Stimulated activated CD8-positive, alpha-beta memory T cell treated with anti-CD3 and anti-CD28 coated beads, Interleukin-12 subunit alpha, Interleukin-12 subunit beta, amount 100 ng/mL, for 1 hour (primary cell): ENCODE results near the gene PABPN1L.

Experiments used
- DNase-seq: peaks from one replicate; pipeline ENCODE4 v3.0.0-alpha.2; 2020; ENCODE audit warnings: low read depth

The PABPN1L gene

DNA sequence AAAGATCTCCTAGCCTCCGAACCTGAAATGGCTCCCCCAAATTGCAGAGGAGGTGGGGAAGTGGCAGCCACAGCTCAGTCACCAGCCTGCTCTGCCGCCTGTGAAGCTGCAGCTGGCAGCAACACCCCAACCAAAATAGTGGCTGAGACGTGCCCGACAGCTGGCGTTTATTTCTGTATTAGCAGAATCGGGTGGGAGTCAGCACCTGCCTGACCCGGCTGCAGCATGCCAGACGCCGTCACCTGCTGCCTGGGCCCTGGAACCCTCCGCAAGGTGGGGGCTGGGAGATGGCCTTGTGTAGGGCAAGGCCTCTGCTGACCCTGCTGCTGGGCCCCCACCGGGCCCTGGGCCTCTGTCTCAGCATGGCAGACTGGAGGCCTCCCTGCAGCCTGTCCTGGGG, 17.5 kb upstream of the PABPN1L start:
- DNase-seq, result no peak

DNA sequence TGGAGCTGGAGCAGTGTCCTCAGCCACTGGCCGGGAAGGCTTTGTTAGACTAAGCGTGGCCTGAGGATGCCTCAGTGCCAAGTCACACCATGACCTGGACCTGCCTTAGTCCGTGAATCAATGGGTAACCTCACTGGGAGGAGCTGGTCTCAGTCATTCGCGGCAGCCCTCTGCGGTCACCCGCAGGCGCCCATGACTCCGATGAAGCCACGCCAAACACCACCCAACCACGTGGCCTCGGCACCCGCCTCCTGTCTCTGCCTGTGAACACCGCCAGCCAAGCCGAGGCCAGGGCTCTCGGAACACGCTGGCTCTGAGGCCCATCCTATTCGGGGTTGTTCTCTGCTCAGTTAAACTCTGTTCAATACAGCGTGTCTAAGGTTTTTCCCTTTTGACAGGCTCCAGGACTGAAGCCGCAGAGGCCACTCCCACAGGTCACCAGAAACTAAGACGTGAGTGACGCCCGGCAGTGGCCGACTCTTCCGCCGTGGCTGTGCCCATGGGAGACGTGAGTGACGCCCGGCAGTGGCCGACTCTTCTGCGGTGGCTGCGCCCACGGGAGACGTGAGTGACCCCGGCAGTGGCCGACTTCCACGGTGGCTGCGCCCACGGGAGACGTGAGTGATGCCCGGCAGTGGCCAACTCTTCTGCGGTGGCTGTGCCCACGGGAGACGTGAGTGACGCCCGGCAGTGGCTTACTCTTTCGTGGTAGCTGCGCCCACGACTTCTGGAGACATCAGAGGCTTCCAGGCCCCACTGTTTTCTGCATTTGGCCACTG, 16.8 kb upstream of the PABPN1L start:
- no peak for DNase-seq

DNA sequence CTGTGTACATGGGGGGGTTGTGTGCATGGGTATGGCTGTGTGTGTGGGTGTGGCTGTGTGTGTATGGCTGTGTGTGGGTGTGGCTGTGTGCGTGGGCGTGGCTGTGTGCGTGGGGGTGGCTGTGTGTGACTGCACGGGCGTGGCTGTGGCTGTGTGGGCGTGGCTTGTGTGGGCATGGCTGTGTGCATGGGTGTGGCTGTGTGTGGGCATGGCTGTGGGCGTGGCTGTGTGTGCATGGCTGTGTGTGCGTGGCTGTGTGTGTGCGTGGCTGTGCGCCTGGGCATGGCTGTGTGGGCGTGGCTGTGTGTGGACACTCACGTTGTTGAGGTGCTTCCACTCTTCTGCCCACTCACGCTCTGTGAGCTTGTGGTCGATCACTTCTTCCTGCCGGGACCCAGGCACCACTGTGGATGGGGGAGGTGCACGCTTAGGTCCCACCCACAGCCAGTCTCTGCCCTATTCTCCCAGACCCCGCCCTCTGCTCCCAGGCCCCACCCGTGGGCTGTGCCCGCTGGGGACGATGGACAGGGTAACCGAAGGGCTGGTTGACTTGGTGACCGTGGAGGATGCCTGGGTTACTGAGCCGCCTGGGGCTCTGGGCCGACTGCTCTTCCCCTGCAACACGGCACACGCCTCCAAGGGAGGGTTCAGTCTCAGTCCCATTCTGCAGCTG, 16.0 kb upstream of the PABPN1L start:
- no peak for DNase-seq

DNA sequence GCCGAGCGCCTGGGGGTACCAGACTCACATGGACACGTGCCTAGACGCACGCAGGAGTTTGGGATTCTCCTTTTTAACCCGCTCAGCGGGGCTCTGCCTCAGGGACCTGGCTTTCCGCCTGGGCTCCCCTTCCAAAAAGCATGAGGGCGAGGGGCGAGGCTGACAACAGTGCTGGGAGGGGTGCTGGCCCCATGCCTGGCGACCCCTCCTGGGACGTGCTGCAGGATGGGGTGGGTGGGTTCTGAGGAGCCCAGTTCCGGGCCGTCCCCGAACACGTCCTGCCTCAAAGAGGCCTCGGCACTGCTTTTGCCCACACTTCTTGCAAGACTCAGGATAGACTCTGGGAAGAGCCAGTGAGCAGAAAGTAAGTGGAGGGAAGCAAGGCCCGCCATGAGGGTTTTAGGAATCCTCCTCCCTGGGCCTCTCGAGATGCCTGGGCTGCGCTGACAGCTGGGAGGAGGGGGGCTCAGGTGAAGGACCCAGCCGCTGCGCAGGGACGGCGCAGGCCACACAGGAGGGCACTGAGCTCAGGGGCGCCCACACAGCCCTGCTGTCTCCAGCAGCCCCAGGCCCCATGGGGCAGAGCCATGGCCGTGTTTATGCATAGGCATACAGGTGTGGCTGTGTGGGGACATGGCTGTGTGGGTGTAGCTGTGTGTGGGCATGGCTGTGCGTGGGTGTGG, 15.4 kb upstream of the PABPN1L start:
- DNase-seq, result no peak

DNA sequence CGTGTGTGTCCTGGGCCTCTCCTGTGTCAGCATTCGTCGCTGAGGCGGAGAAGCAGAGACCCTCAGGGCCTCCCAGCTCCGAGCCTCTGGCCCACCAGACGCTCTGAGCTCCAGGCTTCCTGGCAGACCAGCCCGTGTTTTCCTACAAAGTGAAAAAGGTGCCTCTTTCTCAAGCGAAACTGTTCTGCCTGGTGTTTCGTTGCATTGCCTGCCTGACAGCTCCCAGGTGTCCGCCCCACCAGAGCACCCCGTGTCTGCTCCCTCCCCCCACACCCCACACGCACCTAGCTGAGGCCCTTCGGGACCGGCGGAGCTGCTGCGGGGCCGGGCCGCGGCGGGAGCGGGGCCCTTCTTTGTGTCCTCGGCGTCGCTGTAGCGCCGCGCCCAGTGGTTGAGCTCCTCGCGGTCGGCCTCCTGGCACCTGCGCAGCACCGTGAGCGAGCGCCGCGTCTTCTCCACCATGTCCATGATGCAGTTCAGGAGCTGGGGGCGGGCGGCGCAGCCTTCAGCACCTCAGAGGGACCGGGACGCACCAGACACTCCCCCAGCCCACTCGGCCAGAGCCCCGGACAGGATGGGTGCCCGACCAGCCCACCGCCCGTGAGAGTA, 14.7 kb upstream of the PABPN1L start:
- DNase-seq, result no peak

DNA sequence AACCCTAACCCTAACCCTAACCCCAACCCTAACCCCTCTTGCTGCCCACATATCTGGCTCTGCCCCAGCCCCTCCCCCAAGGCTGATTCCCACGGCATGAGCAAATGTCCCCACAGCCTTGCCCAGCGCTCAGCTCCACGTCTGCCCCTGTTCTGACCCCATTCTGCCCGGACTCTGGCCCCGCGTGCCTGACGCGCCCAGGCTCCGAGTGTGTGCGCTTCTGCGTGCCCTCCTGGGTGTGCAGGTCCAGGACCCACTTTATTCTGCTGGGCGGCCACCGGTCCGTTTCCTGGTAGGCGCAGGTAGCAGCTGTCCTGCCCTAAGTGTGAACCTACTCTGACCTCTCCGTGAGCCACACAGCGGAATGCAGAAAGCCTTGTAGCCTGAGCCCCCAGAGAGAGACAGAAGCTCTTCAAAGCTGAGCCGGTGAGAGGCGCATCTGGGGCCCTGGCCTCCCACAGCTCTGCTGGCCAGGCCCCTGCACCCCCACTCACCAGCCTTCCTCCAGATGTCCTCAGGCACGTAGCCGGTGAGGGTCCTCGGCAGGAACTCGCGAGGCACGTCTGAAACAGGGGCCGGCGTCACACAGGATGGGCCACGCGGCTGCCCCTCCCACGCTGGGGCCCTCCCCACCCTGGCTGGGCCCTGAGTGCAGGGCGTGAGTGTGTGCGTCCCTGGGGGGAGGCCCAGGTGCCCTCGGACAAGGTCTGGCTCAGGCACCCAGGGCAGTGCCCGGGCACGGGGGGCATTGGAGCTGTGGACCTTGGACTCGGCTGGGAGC, 14.0 kb upstream of the PABPN1L start:
- no peak for DNase-seq

DNA sequence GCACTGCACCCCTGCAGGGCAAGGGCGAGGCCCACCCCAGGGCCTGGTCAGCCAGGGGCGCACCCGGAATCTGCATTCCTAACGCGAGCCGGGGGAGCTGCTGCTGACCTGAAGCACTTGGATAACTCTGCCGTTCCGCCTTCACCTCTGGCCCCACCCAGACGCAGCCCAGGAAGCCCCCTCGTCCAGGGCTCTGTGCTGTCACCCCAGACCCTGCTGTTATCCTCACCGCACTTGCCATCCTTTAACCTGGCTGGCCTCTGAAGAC, 13.3 kb upstream of the PABPN1L start:
- DNase-seq, result no peak

DNA sequence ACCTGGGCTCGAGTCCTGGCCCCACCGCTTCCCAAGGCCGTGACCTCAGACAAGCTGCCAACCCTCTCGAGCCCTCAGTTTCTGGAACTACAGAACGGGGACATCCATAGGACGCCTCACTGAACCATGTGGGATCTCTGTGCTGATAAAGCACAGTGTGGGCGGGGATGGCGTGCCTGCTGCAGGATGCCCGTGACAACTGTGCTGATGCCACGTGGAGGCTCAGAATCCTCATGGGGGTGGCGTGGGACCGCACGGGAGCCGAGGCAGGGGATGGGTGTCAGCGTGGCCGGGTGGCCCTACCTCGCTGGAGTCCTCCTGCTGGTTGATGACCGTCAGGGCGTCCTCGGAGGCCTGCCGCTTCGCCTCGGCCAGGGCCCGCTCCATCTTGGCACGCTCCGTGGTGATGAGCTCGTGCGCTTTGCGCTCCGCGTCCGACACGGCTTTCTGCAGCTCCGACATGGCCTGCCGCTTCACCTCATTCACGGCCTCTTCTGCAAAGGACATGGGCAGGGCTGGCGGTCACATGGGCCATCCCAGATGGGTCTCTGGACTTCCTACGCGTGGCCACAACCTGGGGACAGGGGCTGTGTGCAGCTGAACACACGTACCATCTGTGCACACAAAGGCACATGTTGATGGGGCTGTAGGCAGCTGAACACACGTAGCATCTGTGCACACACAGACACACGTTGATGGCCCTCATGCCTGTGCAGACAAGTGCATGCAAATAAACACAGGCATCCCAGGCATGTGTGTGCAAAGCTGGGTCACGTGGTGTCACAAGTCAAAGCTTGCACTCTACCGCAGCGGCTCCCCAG, 12.7 kb upstream of the PABPN1L start:
- DNase-seq, result no peak

DNA sequence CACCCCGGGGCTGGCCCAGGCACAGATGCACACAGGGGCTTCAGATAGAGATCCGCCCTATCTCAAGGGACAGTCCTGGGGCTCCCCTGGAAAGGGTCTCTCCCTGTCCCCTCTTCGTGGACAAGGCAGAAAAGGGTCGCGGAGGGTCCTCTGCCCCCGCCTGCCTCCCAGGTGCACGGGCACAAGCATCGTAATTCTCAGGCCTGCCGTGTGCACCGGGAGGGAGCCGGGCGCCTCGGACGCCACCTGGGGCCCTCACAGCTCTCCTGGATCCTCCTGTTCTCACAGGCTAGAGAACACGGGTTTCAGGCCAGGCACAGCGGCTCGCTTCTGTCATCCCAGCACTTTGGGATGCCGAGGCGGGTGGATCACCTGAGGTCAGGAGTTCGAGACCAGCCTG, 11.9 kb upstream of the PABPN1L start:
- DNase-seq, result no peak

DNA sequence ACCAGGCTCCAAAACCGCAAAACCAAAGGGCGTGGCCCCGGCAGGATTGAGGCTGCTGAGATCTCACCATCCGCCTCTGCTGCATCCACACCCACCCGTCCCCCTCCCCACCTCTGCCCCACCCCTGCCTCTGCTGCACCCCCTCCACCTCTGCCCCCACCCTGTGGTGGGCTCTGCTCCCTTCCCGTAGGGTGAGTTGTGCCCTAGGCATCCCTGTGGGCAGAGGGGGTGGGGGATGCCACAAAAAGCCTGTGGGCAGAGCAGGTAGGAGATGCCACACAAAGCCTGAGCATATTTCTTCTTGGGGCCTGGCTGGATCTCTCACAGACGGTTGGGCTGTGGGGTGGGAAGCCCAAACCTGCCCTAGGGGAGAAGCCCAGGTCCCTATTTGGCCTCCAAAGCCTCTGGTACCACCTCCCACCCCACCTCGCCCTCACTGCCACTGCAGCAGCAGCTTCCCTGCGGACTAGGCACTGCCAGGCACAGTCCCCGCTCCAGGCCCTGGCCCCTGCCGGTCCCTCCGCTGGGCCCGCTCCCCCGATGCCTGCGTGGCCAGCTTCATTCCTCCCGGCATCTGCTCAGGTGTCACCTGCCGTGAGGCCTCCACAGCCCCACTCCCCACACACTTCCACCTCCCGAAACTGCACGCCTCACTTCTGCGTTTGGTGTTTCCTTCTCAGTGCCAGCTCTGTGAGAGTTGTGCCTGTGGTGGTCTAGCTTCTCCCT, 11.3 kb upstream of the PABPN1L start:
- no peak for DNase-seq

DNA sequence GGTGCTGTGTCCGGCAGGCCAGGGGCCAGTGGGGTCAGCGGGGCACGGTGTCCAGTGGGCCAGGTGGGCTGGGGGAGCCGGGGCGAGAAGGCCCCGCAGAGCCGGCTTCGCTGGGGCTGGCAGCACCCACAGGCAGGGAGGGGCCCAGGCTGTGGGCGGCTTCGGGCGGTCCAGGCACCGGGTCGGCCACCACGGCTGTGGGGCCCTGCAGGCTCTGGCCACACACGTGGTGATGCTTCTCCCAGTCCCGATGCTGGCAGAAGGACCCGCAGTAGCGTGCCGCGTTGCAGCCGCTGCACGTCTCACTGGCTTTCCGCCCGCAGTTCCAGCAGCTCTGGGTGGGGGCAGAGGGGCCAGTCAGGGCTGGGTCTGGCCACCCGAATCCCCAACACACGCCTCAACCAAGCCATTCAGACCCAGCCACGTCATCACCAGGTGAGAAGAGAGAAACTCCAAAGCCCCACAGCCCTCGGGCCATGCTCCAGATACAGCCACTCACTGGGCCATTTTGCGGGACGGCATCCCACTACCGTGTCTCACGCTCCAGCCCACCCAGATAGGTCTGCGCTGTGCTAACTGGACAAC, 10.6 kb upstream of the PABPN1L start:
- no peak for DNase-seq

DNA sequence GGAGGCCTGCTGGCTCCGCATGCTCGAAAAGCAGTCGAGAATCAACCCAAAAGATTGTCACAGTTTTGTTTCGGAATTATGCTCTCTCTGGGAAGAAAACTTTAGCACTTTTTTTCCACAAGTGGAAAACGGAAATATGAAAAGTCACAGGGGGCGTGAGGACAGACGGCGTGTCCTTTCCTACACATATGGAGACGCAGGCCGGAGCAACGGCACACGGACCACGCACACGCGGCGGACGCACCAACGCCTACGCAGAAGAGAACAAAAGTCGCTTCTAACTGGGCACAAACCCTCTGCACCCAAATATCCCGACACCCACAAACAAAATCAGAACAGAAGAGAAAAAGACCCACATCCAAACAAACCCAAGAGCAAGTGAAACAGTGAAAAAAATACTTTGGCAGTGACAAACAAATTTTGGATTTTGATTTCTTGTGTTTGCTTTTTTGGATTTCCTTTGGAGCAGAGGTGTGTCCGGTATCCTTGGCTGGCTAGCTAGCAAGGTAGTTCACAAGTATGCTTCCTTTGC, 9.3 kb upstream of the PABPN1L start:
- no peak for DNase-seq

DNA sequence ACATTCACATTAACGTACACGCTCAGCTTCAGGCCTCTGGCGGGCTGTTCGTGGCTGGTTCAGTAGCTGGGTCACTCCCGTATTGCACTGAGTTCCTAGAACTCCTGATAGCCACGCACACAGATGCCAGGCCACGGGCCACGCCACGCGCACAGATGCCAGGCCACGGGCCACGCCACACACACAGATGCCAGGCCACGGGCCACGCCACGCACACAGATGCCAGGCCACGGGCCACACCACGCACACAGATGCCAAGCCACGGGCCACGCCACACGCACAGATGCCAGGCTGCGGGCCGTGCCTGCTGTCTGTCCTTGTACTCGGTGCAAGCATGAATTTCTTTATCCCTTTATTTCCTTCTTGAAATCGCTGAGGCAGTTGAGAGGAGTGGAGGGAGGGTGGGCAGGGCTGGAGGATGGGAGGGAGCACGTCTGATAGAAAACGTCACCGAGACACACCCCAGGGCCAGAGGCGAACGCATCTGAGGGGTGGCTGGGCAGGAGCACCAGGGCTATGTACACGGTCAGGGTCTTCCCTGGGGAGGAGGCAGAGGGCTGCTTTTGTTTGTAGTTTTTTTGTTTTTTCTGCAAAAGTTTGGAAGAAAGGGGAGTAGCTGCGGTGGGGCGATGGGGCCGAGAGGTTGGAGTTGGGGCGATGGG, 8.6 kb upstream of the PABPN1L start:
- no peak for DNase-seq

DNA sequence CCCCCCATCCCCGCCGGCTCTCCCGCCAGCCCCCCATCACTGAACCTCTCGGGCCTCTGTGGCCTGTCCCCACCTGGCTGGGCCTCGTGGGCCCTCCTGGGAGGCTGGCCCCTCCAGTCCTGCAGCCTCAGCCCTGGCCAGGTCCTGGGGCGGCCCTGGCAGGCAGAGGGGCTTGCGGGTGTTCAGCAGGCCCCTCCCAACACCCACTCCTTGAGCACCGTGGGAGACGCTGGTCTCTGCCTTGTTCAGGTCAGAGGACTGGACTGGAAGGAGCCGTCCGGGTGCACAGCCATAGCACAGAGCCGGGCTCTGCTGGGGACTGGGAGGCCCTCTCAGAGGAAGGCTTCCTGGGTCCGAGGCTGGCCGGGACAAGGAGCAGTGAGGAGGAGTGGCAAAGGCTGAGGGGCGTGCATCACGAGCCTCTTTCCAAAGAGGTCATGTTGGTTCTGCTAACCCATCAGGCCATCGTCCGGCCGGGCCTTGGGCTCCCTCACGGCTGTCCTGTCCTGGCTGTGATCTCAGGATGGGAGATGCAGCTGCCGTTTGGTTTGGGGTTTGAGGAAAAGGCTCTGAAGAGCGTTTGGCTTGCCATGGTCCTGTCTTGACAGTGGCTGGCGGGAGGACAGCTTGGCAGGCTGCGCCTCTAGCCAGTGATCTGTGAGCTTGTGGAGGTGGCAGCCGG, 6.3 kb upstream of the PABPN1L start:
- DNase-seq, result no peak

DNA sequence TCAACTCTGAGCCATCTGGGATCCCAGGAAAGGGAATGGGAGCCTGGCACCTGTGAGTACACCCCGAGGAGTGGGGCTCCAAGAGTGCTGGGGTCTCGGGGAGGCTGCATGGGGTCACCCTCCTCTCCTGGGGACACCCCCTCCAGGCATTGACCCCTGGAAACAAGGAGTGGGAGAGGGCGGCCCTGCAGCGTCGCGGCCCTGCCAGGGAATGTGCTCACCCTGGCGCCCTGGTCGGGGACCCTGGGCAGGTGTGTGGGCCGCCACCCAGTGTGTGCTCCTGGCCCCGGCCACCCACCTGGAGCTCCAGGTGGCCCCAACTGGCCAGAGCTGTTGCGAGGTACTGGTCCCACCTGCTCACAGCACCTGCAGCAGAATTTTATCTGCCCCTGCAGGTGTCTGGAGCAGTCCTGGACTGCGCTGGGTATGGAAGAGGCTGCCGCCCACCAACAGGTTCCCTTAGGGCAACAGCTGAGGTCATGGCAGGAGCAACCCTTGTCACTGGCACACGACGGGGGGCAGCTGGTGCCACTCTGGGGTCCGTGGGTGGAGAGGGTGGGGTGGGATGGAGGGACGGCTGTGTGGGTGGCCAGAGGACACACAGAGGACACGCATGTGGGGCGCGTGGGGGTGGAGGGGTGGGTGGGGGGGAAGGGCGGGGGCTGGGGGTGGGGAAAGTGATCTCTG, 5.4 kb upstream of the PABPN1L start:
- no peak for DNase-seq

DNA sequence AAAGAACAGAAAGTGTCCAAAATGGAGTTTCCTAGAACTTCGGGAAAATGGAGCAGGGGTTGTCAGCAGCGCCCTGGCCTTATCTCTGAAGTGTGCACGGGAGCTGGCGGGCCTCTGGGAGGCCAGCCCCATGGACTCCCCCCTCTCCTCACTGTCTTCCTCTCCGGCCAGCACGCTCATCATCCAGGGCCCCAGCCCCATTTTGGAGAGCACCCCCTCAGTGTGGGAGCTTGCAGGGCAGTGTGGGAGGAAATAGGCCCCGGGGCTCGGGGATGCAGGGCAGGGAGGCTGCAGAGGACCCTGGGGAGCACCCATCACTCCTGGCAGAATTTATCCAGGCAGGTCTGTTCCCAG, 4.9 kb upstream of the PABPN1L start:
- no peak for DNase-seq

DNA sequence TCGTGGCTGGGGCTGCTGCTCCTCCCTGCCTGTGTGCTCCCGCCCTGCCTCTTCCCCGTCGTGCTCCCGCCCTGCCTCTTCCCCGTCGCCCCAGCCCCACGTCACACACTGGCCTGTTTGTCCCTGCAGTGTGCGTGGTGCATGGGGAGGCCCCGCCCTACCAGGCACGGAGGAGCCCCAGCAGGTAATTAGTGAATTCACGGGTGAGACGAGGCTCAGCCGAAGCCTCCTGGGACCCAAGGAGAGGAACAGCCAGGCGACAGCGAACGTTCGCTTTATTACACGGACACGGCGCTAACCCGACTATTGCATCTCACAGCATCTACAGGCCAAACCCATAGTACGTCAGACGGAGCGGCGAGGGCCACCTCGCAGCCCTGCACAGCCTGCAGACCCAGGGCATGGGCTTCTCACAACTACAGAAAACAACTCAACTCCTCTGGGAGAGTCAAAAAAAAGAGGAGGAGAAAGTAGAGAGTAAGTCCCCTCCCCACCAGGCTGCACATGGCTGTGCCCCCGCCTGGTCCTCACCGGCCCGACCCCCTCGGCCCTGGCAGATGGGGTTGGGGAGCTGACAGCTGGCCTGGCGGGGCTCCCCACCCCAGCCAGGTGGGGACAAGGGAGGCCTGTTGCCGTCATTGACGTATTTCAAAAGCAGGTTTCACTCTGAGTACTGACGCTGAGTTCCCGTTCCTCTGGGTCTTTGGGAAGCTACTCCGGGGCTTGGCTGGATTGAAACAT, 4.3 kb upstream of the PABPN1L start:
- DNase-seq, result no peak

DNA sequence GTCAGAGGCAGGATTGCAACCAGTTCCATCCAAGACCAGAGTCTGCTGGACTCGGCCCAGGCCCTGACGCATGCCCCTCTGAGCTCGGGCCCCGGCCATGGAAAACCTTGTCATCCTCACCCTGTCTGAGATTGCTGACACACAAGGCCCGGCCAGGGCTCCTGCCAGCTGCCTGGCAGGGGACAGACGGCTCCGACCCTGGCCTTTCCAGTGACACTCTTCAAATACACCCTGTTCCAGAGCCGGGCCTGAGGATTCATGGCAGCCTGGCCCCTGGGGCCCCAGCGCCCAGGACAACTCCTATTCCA, 3.2 kb upstream of the PABPN1L start:
- DNase-seq, result no peak
